DND-41 (cell line): Measurements from ENCODE around the gene BCR.
A peak's percentile ranks its signal among the peaks of the same experiment; 100 is the strongest.

Source experiments
- ATAC-seq: fragments of 200-7000 bp; cut with Tn5 transposase; 3 replicates; pipeline ENCODE4 v1.9.1; 2021; ENCODE audit warnings: low read depth; ENCODE audit not compliant: insufficient read depth
- DNase-seq: peaks from one replicate; pipeline ENCODE4 v3.0.0-alpha.2; 2020
- H2AFZ ChIP-seq: 2 replicates; pipeline ENCODE4 v1.6.0; 2012; ENCODE audit warnings: low read depth, low read length
- H3K27ac ChIP-seq: 2 replicates; pipeline ENCODE4 v1.5.1; 2012; ENCODE audit warnings: low read length, inconsistent platforms
- H3K27me3 ChIP-seq: fragments of 200-600 bp; sonication (generic); 2 replicates; pipeline ENCODE4 v1.6.0; 2012; ENCODE audit warnings: low read length, mild to moderate bottlenecking, inconsistent platforms; ENCODE audit not compliant: insufficient read depth, poor library complexity
- H3K36me3 ChIP-seq: 2 replicates; pipeline ENCODE4 v1.5.1; 2012; ENCODE audit warnings: low read length, inconsistent platforms; ENCODE audit not compliant: insufficient read depth
- H3K4me1 ChIP-seq: 2 replicates; pipeline ENCODE4 v1.5.1; 2012; ENCODE audit warnings: mild to moderate bottlenecking, low read length; ENCODE audit not compliant: insufficient read depth
- H3K4me2 ChIP-seq: 2 replicates; pipeline ENCODE4 v1.6.0; 2012; ENCODE audit warnings: mild to moderate bottlenecking, moderate library complexity, low read length, inconsistent platforms; ENCODE audit not compliant: insufficient read depth
- H3K4me3 ChIP-seq, 2 experiments: fragments of 200-600 bp in 1 of 2; shearing (Covaris generic) in 1 of 2; 2 replicates each; pipeline ENCODE4 v1.5.1; 2012 to 2016; ENCODE audit warnings: inconsistent platforms in 2 of 2, low read length in 2 of 2, mild to moderate bottlenecking in 2 of 2, low read depth in 1 of 2, moderate library complexity in 1 of 2
- H3K79me2 ChIP-seq: 2 replicates; pipeline ENCODE4 v1.6.0; 2012; ENCODE audit warnings: low read length, inconsistent platforms; ENCODE audit not compliant: insufficient read depth
- H3K9ac ChIP-seq: 2 replicates; pipeline ENCODE4 v1.6.0; 2012; ENCODE audit warnings: low read depth, mild to moderate bottlenecking, inconsistent platforms, low read length, moderate library complexity
- H3K9me3 ChIP-seq: 2 replicates; pipeline ENCODE4 v1.5.1; 2012; ENCODE audit warnings: low read length, moderate library complexity, mild to moderate bottlenecking, inconsistent platforms; ENCODE audit not compliant: insufficient read depth, severe bottlenecking
- H4K20me1 ChIP-seq: 2 replicates; pipeline ENCODE4 v1.6.0; 2012; ENCODE audit warnings: low read length; ENCODE audit not compliant: insufficient read depth
- CTCF ChIP-seq: IDR thresholded peaks from 2 replicates; pipeline ENCODE4 v1.5.1; 2012; ENCODE audit warnings: borderline replicate concordance, low read length, moderate library complexity, mild to moderate bottlenecking; ENCODE audit not compliant: poor library complexity, severe bottlenecking; ENCODE audit errors: extremely low read depth
- EZH2 ChIP-seq: IDR thresholded peaks from 3 replicates; pipeline ENCODE4 v1.6.1; 2012; ENCODE audit warnings: borderline replicate concordance, low read depth, mild to moderate bottlenecking, moderate library complexity, low read length, inconsistent platforms; ENCODE audit not compliant: severe bottlenecking

The BCR gene

GRCh38 chr22:23224846-23225245, 44.5 kb downstream of the BCR start:
- Histone ChIP-seq H2AFZ (no peak overlapping the region), H3K4me3 (no peak overlapping the region), H4K20me1 (peaks cover 24% of the 10 kb centered on the region; the same call in 1 of the 2 replicates), H3K79me2 (peaks cover 94% of the 10 kb centered on the region), H3K9me3 (peaks cover 17% of the 10 kb centered on the region), H3K9ac (peak overlapping the region; percentile 33; the same call in 1 of the 2 replicates), H3K4me2 (0 out of 2 replicates have a peak overlapping the region, but pooled peaks have one; percentile 46), H3K36me3 (peaks cover 23% of the 10 kb centered on the region), H3K27ac (peak overlapping the region; percentile 72), H3K27me3 (no peaks in the 10 kb centered on the region), H3K4me1 (peaks cover 76% of the 10 kb centered on the region)
- DNase-seq: no peak
- no peak for ATAC-seq
- no peak for TF ChIP-seq CTCF
- no peak for TF ChIP-seq EZH2

GRCh38 chr22:23225337-23225723, 45.0 kb downstream of the BCR start:
- Histone ChIP-seq H3K79me2 (peaks cover 99% of the 10 kb centered on the region), H3K4me1 (peaks cover 71% of the 10 kb centered on the region)

GRCh38 chr22:23225724-23226496, 45.6 kb downstream of the BCR start:
- peak overlapping the region; percentile 33 for H3K9ac ChIP-seq
- H3K27me3 ChIP-seq: no peaks in the 10 kb centered on the region
- peaks cover 26% of the 10 kb centered on the region; the same call in 1 of the 2 replicates for H4K20me1 ChIP-seq
- H3K4me3 ChIP-seq: 0 out of 4 replicates have a peak overlapping the region, but pooled peaks of 1 of the 2 experiments have one; percentile 21
- ATAC-seq: peak; percentile 91
- H2AFZ ChIP-seq: no peak overlapping the region
- peak overlapping the region; percentile 72 for H3K27ac ChIP-seq
- peaks cover 65% of the 10 kb centered on the region for H3K4me1 ChIP-seq
- peaks cover 100% of the 10 kb centered on the region for H3K79me2 ChIP-seq
- DNase-seq: peak; percentile 77
- TF ChIP-seq EZH2 (no peak), CTCF (no peak)
- peak overlapping the region; percentile 46 for H3K4me2 ChIP-seq
- H3K9me3 ChIP-seq: peaks cover 17% of the 10 kb centered on the region
- H3K36me3 ChIP-seq: peaks cover 23% of the 10 kb centered on the region

More at GRCh38 chr22:23225337-23225723, 45.0 kb downstream of the BCR start:
- peaks cover 23% of the 10 kb centered on the region for H3K36me3 ChIP-seq
- no peaks in the 10 kb centered on the region for H3K27me3 ChIP-seq
- DNase-seq: no peak
- peak overlapping the region; percentile 33 for H3K9ac ChIP-seq
- TF ChIP-seq CTCF (no peak), EZH2 (no peak)
- H2AFZ ChIP-seq: no peak overlapping the region
- H4K20me1 ChIP-seq: peaks cover 24% of the 10 kb centered on the region; the same call in 1 of the 2 replicates
- no peak; the same call in 2 of the 3 replicates for ATAC-seq
- 0 out of 4 replicates have a peak overlapping the region, but pooled peaks of 1 of the 2 experiments have one; percentile 21 for H3K4me3 ChIP-seq
- peaks cover 17% of the 10 kb centered on the region for H3K9me3 ChIP-seq
- H3K27ac ChIP-seq: peak overlapping the region; percentile 72
- peak overlapping the region; percentile 46; the same call in 1 of the 2 replicates for H3K4me2 ChIP-seq
